Endothelial cell of umbilical vein (primary cell): Measurements from ENCODE around the gene RUNX2.

Source experiments
- EZH2 ChIP-seq: IDR thresholded peaks from 2 replicates; pipeline ENCODE4 v1.6.1; 2012; ENCODE audit warnings: borderline replicate concordance, low read depth, mild to moderate bottlenecking, moderate library complexity, low read length, inconsistent platforms; ENCODE audit not compliant: severe bottlenecking
- TF ChIP-seq, protein P1 (sequence below), 2 donors: IDR thresholded peaks; 1 replicate in 1 of 2; 2 replicates in 1 of 2; pipeline ENCODE4 v1.5.1; 2011; ENCODE audit warnings: low read length in 2 of 2, mild to moderate bottlenecking in 2 of 2, moderate library complexity in 2 of 2, control low read depth in 1 of 2, inconsistent platforms in 1 of 2, low read depth in 1 of 2; ENCODE audit not compliant: insufficient read depth in 1 of 2; ENCODE audit errors: extremely low read depth in 1 of 2

DNA sequence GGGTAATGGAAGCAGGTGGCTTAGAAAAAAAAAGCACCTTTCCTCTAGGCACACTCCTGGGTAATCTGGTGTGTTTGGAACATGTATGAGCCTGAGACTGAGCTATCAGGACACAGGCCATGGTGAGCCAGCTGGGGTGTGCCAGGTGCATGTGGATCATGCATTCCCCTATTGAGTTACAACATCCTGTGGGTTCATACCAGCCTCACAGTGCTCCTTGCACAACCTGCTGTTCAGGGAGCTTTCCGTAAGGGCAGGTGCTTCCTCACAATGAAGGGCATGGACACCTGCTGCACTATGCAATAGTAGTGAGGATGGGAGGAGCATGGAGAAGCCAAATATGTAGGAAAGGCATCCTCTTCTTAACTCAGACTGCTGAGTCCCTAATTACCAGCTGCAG is 246.8 kb downstream of the RUNX2 start:
- no peak for TF ChIP-seq EZH2
- TF ChIP-seq, protein P1, sequence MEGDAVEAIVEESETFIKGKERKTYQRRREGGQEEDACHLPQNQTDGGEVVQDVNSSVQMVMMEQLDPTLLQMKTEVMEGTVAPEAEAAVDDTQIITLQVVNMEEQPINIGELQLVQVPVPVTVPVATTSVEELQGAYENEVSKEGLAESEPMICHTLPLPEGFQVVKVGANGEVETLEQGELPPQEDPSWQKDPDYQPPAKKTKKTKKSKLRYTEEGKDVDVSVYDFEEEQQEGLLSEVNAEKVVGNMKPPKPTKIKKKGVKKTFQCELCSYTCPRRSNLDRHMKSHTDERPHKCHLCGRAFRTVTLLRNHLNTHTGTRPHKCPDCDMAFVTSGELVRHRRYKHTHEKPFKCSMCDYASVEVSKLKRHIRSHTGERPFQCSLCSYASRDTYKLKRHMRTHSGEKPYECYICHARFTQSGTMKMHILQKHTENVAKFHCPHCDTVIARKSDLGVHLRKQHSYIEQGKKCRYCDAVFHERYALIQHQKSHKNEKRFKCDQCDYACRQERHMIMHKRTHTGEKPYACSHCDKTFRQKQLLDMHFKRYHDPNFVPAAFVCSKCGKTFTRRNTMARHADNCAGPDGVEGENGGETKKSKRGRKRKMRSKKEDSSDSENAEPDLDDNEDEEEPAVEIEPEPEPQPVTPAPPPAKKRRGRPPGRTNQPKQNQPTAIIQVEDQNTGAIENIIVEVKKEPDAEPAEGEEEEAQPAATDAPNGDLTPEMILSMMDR (IDR thresholded peaks at IDR 0.05; ENCODE audit: extremely low read depth in 1 of 2, insufficient read depth in 1 of 2, low read depth in 1 of 2, low read length in 2 of 2) = no peak
